ENCODE results near the gene ARHGAP32. TPM values are rescaled to one million over a fixed set of nuclear protein-coding genes. Genes with fewer than 3 reads are reported as not detected.

Gene ARHGAP32
- total RNA-seq, 1 experiment from 2014 or later = 22.0 TPM

- no peak overlapping the region for H3K9ac ChIP-seq (ENCODE audit: extremely low read depth, insufficient read length, low read length)
- H3K27me3 ChIP-seq (ENCODE audit: insufficient read depth, low read length) = peaks cover 2% of the 10 kb centered on the region; the same call in 1 of the 2 replicates
- no peaks in the 10 kb centered on the region for H3K36me3 Mint-ChIP-seq (ENCODE audit: insufficient read depth in 1 of 3, low read depth in 3 of 3)
- H3K27ac ChIP-seq (ENCODE audit: insufficient read length, low read depth, low read length) = no peak overlapping the region
- no peak overlapping the region for H4K8ac ChIP-seq (replicated peaks; ENCODE audit: insufficient read length, low read depth, low read length)
- H3K4me2 ChIP-seq (ENCODE audit: insufficient read depth, insufficient read length, low read length) = no peak overlapping the region
- no peak overlapping the region for H2BK12ac ChIP-seq (ENCODE audit: insufficient read length, low read depth, low read length)
- no peaks in the 10 kb centered on the region; the same call in 1 of the 2 replicates for H3K4me1 ChIP-seq (ENCODE audit: insufficient read depth, low read length)
- no peaks in the 10 kb centered on the region for H3K79me1 ChIP-seq (ENCODE audit: insufficient read depth, low read depth, low read length, poor library complexity, severe bottlenecking)
- no peak for DNase-seq
- no peak overlapping the region for H2AK5ac ChIP-seq (ENCODE audit: insufficient read length, low read length)
- H2BK120ac ChIP-seq (ENCODE audit: low read depth, low read length, poor library complexity, severe bottlenecking) = no peak overlapping the region
- peaks cover 23 to 27% of the 10 kb centered on the region in 2 experiments for H3K4me1 Mint-ChIP-seq
- TF ChIP-seq CTCF (conservative IDR thresholded peaks at IDR 0.05) = no peak
- no peak overlapping the region for H3T11ph ChIP-seq (ENCODE audit: low read length)
- no peaks in the 10 kb centered on the region for H4K20me1 ChIP-seq (ENCODE audit: control insufficient read depth, insufficient read depth, insufficient read length)
- no peak overlapping the region for H4K5ac ChIP-seq (ENCODE audit: insufficient read length, low read depth, low read length)
- no peak overlapping the region for H2BK20ac ChIP-seq (ENCODE audit: low read depth, low read length, poor library complexity, severe bottlenecking)
- no peak overlapping the region for H2AFZ ChIP-seq (ENCODE audit: low read length)
- H3K4ac ChIP-seq (ENCODE audit: low read depth, low read length) = no peak overlapping the region
- no peak overlapping the region for H3K23ac ChIP-seq (ENCODE audit: insufficient read length, low read depth, low read length)
- H2BK5ac ChIP-seq (ENCODE audit: insufficient read length, low read length) = no peak overlapping the region
- H3K4me3 Mint-ChIP-seq = no peak overlapping the region
- H3K14ac ChIP-seq (ENCODE audit: insufficient read depth, low read length) = no peak overlapping the region
- no peaks in the 10 kb centered on the region for H3K23me2 ChIP-seq (ENCODE audit: insufficient read length, low read depth, low read length, poor library complexity, severe bottlenecking)
- H3K79me2 ChIP-seq (ENCODE audit: insufficient read depth, low read length) = no peaks in the 10 kb centered on the region
- H3K56ac ChIP-seq (ENCODE audit: insufficient read length, low read depth, low read length) = no peak overlapping the region
- H4K91ac ChIP-seq (ENCODE audit: insufficient read length, low read depth, low read length) = no peak overlapping the region
- H3K9me3 ChIP-seq (ENCODE audit: control insufficient read depth, low read depth, low read length) = no peaks in the 10 kb centered on the region
- H2BK15ac ChIP-seq (ENCODE audit: low read depth, low read length) = no peak overlapping the region
- H3K27ac Mint-ChIP-seq = no peak overlapping the region; a peak in 1 of 7 replicates
- no peak overlapping the region for H3K18ac ChIP-seq (ENCODE audit: insufficient read length, low read depth, low read length)
- no peaks in the 10 kb centered on the region for H3K9me3 Mint-ChIP-seq
- WGBS (ENCODE audit: extremely low coverage, insufficient read length, low lambda C conversion rate) = no CpG with 5 or more reads among the region's 8 CpGs
- peaks cover 32% of the 10 kb centered on the region for H3K27me3 Mint-ChIP-seq (ENCODE audit: low read depth)
Measured at GRCh38 chr11:128941110-128941509, 251.0 kb downstream of the ARHGAP32 start.
